ENCODE data around the gene TRAPPC2L. TPM values are rescaled to one million over a fixed set of nuclear protein-coding genes. Genes with fewer than 3 reads are reported as not detected.

Gene TRAPPC2L
- polyA plus RNA-seq, 3 donors: 38.8 to 89.3 (median 82.4) TPM

DNA sequence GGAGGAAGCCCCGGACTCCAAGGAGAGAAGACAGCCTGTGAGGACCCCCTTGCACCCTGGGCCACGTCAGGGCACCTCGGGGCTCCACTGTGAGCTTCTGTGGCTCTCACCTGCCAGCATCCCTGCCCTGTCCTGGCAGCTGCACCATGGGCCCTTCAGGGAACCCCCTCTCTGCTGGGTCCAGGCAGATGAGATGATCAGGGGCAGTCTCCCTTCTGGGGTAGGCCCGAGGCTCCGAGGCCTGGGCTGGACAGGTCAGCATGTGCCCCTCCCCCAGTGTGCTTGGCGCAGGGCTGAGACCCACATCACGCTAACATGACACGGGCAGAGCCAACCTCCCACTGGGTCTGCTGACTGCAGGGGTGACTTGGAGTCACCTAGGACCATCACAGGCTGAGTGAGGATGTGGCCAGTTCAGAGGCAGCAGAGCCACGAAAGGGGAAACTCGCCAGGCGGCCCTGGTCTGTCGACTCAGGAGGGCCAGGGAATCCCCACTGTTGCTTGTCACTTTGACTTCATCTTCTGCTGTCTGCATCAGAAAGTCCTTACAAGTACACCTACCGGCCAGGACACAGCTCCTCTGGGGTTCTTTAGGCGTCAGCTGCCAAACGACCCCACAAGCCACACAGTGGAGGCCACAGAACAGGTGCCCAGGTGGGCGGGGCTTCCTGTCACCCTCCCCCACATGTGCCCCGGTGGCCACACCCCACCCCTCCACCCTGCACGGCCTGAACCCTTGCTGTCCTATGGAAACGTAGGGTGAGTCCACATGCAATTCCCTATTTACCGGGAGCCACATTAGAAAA lies 2.4 kb upstream of the TRAPPC2L start:
- Histone ChIP-seq H3K27me3 (ENCODE audit: control insufficient read depth in 2 of 2, insufficient read depth in 2 of 2, low read length in 2 of 2) (no peaks in the 10 kb centered on the region), H3K4me2 (replicated peaks; ENCODE audit: extremely low read depth, low read length, poor library complexity, severe bottlenecking) (peak overlapping the region; percentile 100), H3K36me3 (replicated peaks in 1 of 2; ENCODE audit: control insufficient read depth in 1 of 2, insufficient read depth in 2 of 2, low read length in 2 of 2) (peaks cover 25 to 26% of the 10 kb centered on the region in 2 donors), H3K4me3 (replicated peaks in 1 of 3; ENCODE audit: low read depth in 2 of 3, low read length in 3 of 3) (peak overlapping the region in 1 of 3 experiments; percentile 73), H3K9me3 (replicated peaks in 1 of 2; ENCODE audit: control insufficient read depth in 1 of 2, insufficient read depth in 1 of 2, low read length in 2 of 2) (no peaks in the 10 kb centered on the region), H4K20me1 (ENCODE audit: insufficient read depth, low read length) (peaks cover 72% of the 10 kb centered on the region), H3K79me2 (ENCODE audit: insufficient read depth, low read length) (peaks cover 49% of the 10 kb centered on the region), H3K9ac (ENCODE audit: insufficient read depth, low read length, poor library complexity, severe bottlenecking) (peak overlapping the region; percentile 60), H3K4me1 (ENCODE audit: control insufficient read depth in 1 of 2, insufficient read depth in 2 of 2, low read length in 2 of 2) (peaks cover 46 to 52% of the 10 kb centered on the region in 2 donors), H2AFZ (ENCODE audit: insufficient read depth, low read depth, low read length, poor library complexity, severe bottlenecking) (no peak overlapping the region), H3K27ac (ENCODE audit: low read depth in 1 of 2, low read length in 2 of 2) (peak overlapping the region; percentile 70 to 87)
- peak; percentile 70 to 90 (median 81) for DNase-seq
- peaks cover 0 to 2% (median 0%) of the 10 kb centered on the region in 7 donors for H3K9me3 Mint-ChIP-seq
- TF ChIP-seq, protein P1, sequence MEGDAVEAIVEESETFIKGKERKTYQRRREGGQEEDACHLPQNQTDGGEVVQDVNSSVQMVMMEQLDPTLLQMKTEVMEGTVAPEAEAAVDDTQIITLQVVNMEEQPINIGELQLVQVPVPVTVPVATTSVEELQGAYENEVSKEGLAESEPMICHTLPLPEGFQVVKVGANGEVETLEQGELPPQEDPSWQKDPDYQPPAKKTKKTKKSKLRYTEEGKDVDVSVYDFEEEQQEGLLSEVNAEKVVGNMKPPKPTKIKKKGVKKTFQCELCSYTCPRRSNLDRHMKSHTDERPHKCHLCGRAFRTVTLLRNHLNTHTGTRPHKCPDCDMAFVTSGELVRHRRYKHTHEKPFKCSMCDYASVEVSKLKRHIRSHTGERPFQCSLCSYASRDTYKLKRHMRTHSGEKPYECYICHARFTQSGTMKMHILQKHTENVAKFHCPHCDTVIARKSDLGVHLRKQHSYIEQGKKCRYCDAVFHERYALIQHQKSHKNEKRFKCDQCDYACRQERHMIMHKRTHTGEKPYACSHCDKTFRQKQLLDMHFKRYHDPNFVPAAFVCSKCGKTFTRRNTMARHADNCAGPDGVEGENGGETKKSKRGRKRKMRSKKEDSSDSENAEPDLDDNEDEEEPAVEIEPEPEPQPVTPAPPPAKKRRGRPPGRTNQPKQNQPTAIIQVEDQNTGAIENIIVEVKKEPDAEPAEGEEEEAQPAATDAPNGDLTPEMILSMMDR (IDR thresholded peaks at IDR 0.05): no peak
- H3K27me3 Mint-ChIP-seq (ENCODE audit: low read depth in 3 of 3): peaks cover 0 to 2% (median 0%) of the 10 kb centered on the region in 3 donors
- H3K27ac Mint-ChIP-seq: peak overlapping the region; percentile 87 to 96 (median 89)
- intact Hi-C loops (cut with micrococcal nuclease): loop anchor here (5.0 to 10.0 kb wide), 6 partner anchors 72 to 650 kb away; partner anchors contain the start of genes CDH15 (in 1 of the 2), SPG7 (in 1 of the 2) and ZNF778 (in 1 of the 2)
- 46% methylated on average over 14 of the region's 20 CpGs for WGBS (ENCODE audit: insufficient coverage)
- peak overlapping the region; percentile 69 to 85 for H3K4me3 Mint-ChIP-seq
- H3K4me1 Mint-ChIP-seq: peaks cover 58% of the 10 kb centered on the region
- H3K36me3 Mint-ChIP-seq: peaks cover 25 to 42% of the 10 kb centered on the region in 2 donors

GRCh38 chr16:88855176-88855575 lies 1.8 kb upstream of the TRAPPC2L start:
- Mint-ChIP-seq H3K36me3 (peaks cover 26 to 42% of the 10 kb centered on the region in 2 donors), H3K9me3 (peaks cover 0 to 2% (median 0%) of the 10 kb centered on the region in 7 donors), H3K4me1 (peaks cover 59% of the 10 kb centered on the region), H3K27ac (peak overlapping the region; percentile 87 to 96 (median 89)), H3K4me3 (peak overlapping the region; percentile 69 to 85), H3K27me3 (ENCODE audit: low read depth in 3 of 3) (peaks cover 0 to 2% (median 0%) of the 10 kb centered on the region in 3 donors)
- Histone ChIP-seq H3K4me1 (ENCODE audit: control insufficient read depth in 1 of 2, insufficient read depth in 2 of 2, low read length in 2 of 2) (peaks cover 46 to 52% of the 10 kb centered on the region in 2 donors), H3K4me3 (replicated peaks in 1 of 3; ENCODE audit: low read depth in 2 of 3, low read length in 3 of 3) (peak overlapping the region in 1 of 3 experiments; percentile 73), H3K36me3 (replicated peaks in 1 of 2; ENCODE audit: control insufficient read depth in 1 of 2, insufficient read depth in 2 of 2, low read length in 2 of 2) (peaks cover 25 to 27% of the 10 kb centered on the region in 2 donors), H4K20me1 (ENCODE audit: insufficient read depth, low read length) (peaks cover 65% of the 10 kb centered on the region), H3K79me2 (ENCODE audit: insufficient read depth, low read length) (peaks cover 49% of the 10 kb centered on the region), H3K4me2 (replicated peaks; ENCODE audit: extremely low read depth, low read length, poor library complexity, severe bottlenecking) (peak overlapping the region; percentile 100), H3K27ac (ENCODE audit: low read depth in 1 of 2, low read length in 2 of 2) (peak overlapping the region; percentile 70 to 87), H3K9me3 (replicated peaks in 1 of 2; ENCODE audit: control insufficient read depth in 1 of 2, insufficient read depth in 1 of 2, low read length in 2 of 2) (no peaks in the 10 kb centered on the region), H3K9ac (ENCODE audit: insufficient read depth, low read length, poor library complexity, severe bottlenecking) (peak overlapping the region; percentile 60), H2AFZ (ENCODE audit: insufficient read depth, low read depth, low read length, poor library complexity, severe bottlenecking) (no peak overlapping the region), H3K27me3 (ENCODE audit: control insufficient read depth in 2 of 2, insufficient read depth in 2 of 2, low read length in 2 of 2) (no peaks in the 10 kb centered on the region)
- TF ChIP-seq, protein P1 (IDR thresholded peaks at IDR 0.05): no peak
- intact Hi-C loops (cut with micrococcal nuclease): loop anchor here (5.0 to 10.0 kb wide), 6 partner anchors 73 to 650 kb away; partner anchors contain the start of genes CDH15 (in 1 of the 2), SPG7 (in 1 of the 2) and ZNF778 (in 1 of the 2)
- 80% methylated on average over 1 of the region's 8 CpGs for WGBS (ENCODE audit: insufficient coverage)
- DNase-seq: peak in 2 of 3 donors; percentile 37 to 38
